Neural crest cell (in vitro differentiated cells): ENCODE results near the gene KCNJ18. TPM values are rescaled to one million over a fixed set of nuclear protein-coding genes. Genes with fewer than 3 reads are reported as not detected.
"Not testable (repeated sequence)": the region's sequence is repeated elsewhere in the genome, so short reads cannot be mapped to it uniquely, and the experiment has no call there.

Source experiments
- DNase-seq: peaks from one replicate; pipeline ENCODE4 v3.0.0; 2021; ENCODE audit warnings: low read depth, mixed read lengths, low spot score
- H3K27ac Mint-ChIP-seq: one replicate; pipeline ENCODE4 v1.8.0; 2021; ENCODE audit warnings: mild to moderate bottlenecking, mixed read lengths; ENCODE audit not compliant: unreplicated experiment
- H3K27me3 Mint-ChIP-seq: 2 replicates; pipeline ENCODE4 v1.8.0; 2021; ENCODE audit warnings: low read depth, mild to moderate bottlenecking, mixed read lengths
- H3K36me3 Mint-ChIP-seq: 2 replicates; pipeline ENCODE4 v1.8.0; 2021; ENCODE audit warnings: low read depth, mild to moderate bottlenecking, mixed read lengths
- H3K4me1 Mint-ChIP-seq: 2 replicates; pipeline ENCODE4 v1.8.0; 2021; ENCODE audit warnings: mixed read lengths
- H3K4me3 Mint-ChIP-seq: one replicate; pipeline ENCODE4 v1.8.0; 2021; ENCODE audit warnings: mild to moderate bottlenecking, mixed read lengths
- H3K9me3 Mint-ChIP-seq: 2 replicates; pipeline ENCODE4 v1.8.0; 2021; ENCODE audit warnings: mixed read lengths
- total RNA-seq: library from RNA; stranded (reverse); gene quantifications from 2 replicates; pipeline ENCODE4 v1.2.1, GENCODE V29; 2021
- TF ChIP-seq, protein P1 (sequence below): fragments of 200-600 bp; sonication (generic); conservative IDR thresholded peaks from 2 replicates; pipeline ENCODE4 v1.5.0; 2021; ENCODE audit warnings: antibody characterized with exemption, mild to moderate bottlenecking

Gene KCNJ18
- total RNA-seq, 1 donor from 2014 or later: not detected

DNA sequence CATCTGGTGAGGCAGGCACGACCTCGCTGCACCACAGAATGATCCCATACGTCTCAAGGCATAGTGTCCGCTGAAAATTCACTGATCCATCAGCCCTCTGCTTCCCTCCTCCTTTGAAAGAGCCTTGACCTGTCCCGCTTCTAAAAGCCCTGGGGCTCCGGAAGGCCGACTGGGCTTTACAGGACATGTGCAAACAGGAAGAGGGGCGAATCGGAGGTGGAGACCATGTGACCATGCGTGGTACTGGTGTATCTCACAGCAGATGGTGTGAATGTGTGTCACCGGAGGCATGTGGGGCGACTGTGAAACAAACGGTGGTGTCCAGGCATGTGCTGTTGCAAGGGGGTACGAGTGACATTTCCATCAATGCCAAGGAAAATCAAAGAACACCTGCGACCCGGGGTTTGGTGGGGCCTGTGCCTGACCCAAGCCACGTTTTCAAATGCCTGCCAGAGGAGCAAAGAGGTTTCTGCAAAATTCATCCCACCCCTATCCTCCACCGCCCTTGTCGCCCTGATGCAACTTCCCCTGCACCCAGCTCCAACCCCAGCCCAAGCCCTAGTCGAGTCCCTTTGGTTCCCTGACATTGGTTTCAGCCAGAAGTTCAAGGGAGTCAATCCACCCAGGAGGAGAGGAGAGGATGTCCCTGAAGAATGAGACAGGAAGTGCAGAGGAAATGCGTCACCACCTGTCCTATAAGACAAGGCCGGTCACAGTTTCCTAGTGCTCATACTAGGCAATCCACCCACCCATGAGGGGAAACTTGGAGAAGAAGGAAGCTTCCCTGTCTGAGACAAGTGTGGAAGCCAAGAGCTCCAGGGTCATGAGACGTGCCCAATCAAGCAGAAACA is 5.9 kb upstream of the KCNJ18 start:
- peaks cover 5% of the 10 kb centered on the region for H3K36me3 Mint-ChIP-seq
- no peaks in the 10 kb centered on the region for H3K27me3 Mint-ChIP-seq
- TF ChIP-seq, protein P1, sequence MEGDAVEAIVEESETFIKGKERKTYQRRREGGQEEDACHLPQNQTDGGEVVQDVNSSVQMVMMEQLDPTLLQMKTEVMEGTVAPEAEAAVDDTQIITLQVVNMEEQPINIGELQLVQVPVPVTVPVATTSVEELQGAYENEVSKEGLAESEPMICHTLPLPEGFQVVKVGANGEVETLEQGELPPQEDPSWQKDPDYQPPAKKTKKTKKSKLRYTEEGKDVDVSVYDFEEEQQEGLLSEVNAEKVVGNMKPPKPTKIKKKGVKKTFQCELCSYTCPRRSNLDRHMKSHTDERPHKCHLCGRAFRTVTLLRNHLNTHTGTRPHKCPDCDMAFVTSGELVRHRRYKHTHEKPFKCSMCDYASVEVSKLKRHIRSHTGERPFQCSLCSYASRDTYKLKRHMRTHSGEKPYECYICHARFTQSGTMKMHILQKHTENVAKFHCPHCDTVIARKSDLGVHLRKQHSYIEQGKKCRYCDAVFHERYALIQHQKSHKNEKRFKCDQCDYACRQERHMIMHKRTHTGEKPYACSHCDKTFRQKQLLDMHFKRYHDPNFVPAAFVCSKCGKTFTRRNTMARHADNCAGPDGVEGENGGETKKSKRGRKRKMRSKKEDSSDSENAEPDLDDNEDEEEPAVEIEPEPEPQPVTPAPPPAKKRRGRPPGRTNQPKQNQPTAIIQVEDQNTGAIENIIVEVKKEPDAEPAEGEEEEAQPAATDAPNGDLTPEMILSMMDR: no peak
- H3K4me3 Mint-ChIP-seq: no peak overlapping the region
- H3K9me3 Mint-ChIP-seq: peaks cover 4% of the 10 kb centered on the region
- H3K4me1 Mint-ChIP-seq: no peaks in the 10 kb centered on the region
- no peak overlapping the region for H3K27ac Mint-ChIP-seq
- no peak for DNase-seq

DNA sequence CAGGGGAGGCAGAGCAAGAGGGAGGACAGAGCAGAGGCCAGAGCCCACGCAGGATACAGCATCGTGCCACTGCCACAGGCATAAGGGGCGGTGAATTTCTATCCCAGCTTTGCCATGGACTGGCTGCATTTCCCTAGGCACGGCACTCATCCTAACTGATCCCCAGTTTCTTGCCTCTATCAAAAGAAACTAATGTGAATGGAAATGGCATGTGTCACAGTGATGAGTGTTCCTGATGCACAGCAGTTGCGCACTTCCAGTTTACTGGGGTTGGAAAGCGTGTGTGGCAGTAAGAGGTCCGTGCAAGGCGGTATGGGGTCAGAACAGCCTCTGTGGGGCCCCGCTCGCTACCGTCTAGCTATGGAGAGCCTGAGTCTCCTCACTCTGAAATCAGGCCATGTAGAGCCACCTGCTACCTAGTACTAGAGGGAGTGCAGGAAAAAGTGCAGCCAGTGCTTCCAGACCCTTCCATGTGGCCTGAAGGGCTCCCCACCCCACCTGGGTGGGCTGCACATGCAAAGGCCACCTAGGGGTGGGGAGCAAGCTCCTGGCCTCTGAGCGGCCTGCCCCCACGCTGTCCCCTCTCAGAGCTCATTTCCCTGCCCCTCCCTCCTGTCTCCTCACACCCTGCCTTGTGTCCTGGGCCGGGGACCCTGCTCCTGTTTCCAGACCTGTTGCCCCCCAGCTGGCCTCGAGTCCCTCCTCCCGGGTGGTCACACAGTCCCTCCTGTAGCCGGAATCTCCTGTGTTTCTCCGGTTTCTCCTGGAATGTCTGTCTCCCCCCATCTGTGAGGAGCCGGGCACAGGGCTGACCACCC is 5.0 kb upstream of the KCNJ18 start:
- no peaks in the 10 kb centered on the region for H3K4me1 Mint-ChIP-seq
- no peaks in the 10 kb centered on the region for H3K27me3 Mint-ChIP-seq
- H3K27ac Mint-ChIP-seq: no peak overlapping the region
- no peak for DNase-seq
- TF ChIP-seq, protein P1: no peak
- H3K36me3 Mint-ChIP-seq: peaks cover 5% of the 10 kb centered on the region
- H3K9me3 Mint-ChIP-seq: peaks cover 4% of the 10 kb centered on the region
- H3K4me3 Mint-ChIP-seq: no peak overlapping the region

DNA sequence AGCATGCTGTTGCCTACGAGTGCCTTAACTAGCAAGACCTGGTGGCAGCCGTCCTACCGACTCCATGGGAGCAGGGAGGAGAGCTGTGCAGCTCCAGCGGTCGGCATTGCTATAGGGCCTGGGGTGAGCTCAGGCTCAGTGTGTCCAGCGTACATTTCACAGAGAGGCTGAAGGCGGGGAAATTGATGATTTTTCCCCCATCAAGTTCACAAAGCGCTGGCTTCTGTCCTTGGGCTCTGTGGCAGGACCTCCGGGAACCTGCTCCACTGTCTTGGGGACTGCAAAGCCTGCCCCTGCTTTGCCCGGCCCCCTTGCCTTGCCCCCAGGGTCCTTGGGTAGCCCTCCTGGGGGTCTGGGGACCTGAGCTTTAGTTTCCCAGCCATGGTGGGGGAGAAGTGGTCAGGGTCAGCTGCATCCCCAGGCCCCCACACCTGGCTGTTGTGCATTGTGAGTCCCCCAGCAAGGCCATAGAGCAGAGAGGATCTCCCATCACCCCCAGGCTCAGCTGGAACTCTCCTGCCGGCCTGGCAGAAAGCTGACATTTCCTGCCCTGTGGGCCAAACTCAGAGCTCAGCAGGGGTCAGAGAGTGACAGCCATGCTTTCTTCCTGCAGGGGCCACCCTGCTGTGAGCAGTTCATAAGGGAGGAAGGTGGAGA is 3.9 kb upstream of the KCNJ18 start:
- Mint-ChIP-seq H3K36me3 (peaks cover 5% of the 10 kb centered on the region), H3K27me3 (no peaks in the 10 kb centered on the region), H3K9me3 (peaks cover 4% of the 10 kb centered on the region), H3K4me3 (no peak overlapping the region), H3K27ac (no peak overlapping the region), H3K4me1 (no peaks in the 10 kb centered on the region)
- TF ChIP-seq, protein P1: no peak
- no peak for DNase-seq

DNA sequence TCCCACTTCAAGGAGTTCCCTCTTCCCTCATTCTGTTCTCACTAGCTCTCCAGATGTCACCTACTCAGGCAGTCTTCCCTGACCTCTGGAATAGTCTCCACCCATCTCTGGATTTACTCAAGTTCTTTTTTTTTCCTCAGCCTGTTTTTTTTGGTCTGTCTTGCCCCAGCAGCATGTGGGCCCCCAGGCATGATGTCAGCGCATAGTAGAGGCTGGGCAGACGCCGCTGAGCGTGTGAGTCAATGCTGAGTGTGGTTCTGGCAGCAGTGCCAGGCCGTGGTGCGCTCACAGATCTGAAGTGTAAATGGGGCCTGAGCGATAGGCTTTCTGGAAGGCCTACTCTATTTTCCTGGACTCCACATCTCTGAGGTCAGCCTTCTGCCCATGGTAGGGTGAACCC is 2.7 kb upstream of the KCNJ18 start:
- peaks cover 4% of the 10 kb centered on the region for H3K9me3 Mint-ChIP-seq
- no peak overlapping the region for H3K4me3 Mint-ChIP-seq
- no peaks in the 10 kb centered on the region for H3K4me1 Mint-ChIP-seq
- DNase-seq: no peak
- peaks cover 5% of the 10 kb centered on the region for H3K36me3 Mint-ChIP-seq
- TF ChIP-seq, protein P1: no peak
- H3K27me3 Mint-ChIP-seq: no peaks in the 10 kb centered on the region
- H3K27ac Mint-ChIP-seq: no peak overlapping the region

DNA sequence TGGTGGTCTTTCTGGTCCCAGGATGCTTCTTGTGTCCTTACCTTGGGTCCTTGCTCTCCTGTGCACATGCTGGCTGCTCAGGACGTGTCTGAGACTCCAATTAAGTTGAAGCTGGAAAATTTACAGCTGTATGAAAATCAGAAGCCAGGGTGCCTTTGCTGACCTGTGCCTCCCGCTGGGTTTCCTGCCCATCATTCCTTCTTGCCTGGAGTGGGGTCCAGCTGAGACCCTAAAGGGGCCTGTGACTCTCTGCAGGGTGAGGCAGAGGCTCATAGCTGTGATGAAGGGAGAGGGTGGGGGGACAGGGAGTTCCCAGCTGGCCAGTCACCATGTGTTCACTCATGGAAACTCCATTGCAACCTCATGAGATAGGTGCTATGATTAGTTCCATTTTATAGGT is 1.5 kb upstream of the KCNJ18 start:
- not testable (repeated sequence) for H3K36me3 Mint-ChIP-seq, H3K27me3 Mint-ChIP-seq, DNase-seq, H3K27ac Mint-ChIP-seq, H3K4me3 Mint-ChIP-seq, H3K4me1 Mint-ChIP-seq, H3K9me3 Mint-ChIP-seq

DNA sequence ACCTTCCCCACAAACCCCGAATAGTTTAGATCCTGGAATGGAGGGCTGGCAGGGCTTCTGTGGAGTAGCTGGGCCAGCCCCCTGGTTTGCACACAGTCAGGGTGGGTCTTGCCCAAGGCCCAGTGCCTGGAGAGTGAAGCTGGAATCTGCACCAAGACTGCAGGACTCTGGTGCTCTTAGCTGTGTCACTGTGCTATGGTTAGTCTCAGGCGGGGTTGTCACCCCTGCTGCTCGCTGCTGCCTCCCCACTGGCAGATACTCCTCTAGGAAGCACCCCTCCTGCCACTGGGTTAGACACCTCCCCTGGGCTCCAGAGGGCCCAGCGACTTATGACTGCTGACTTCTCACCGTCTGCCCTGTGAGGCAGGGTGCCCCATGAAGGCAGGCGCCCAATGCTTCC is 842 bp upstream of the KCNJ18 start:
- not testable (repeated sequence) for H3K36me3 Mint-ChIP-seq, H3K27ac Mint-ChIP-seq, H3K9me3 Mint-ChIP-seq, H3K27me3 Mint-ChIP-seq, H3K4me3 Mint-ChIP-seq, DNase-seq, H3K4me1 Mint-ChIP-seq

DNA sequence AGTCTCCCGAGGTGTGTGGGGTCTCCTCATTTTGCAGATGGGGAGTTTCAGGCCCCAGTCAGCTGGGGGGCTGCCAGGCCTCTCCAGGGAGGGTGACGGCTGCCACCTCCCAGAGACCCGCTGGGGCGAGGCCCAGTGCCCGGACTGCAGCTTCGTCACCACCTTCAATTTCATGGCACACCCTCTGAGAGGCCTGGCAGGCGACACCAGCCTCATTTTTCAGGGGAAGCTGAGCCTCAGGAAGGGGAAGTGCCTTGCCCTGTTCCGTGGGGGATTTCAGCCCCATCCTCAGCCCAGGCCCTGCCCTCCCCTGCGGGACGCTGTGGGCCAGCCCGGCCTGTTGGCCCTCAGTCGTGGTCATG is 362 bp downstream of the KCNJ18 start:
- not testable (repeated sequence) for H3K4me1 Mint-ChIP-seq, DNase-seq, H3K4me3 Mint-ChIP-seq, H3K9me3 Mint-ChIP-seq, H3K27ac Mint-ChIP-seq, H3K27me3 Mint-ChIP-seq, H3K36me3 Mint-ChIP-seq

DNA sequence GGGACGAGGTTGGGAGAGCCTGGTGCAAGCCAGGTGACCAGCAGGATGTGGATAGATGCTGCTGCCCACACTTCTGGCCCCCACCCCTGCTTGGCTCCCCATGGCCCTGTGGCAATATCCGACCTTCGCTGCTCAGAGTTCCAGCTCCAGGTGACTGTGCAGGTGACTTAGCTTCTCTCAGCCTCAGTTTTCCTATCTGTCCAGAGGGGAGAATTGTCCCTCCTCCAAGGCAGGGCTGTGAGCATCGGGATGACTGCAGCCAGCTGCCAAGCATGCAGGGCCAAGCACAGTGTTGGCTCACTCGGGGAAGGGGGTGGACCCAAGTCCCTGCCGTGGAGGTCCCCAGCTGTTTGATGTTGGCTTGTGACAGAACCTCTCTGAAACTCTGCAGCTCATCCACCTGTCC is 1.1 kb downstream of the KCNJ18 start:
- not testable (repeated sequence) for H3K4me1 Mint-ChIP-seq, DNase-seq, H3K27ac Mint-ChIP-seq, H3K36me3 Mint-ChIP-seq, H3K4me3 Mint-ChIP-seq, H3K27me3 Mint-ChIP-seq, H3K9me3 Mint-ChIP-seq

DNA sequence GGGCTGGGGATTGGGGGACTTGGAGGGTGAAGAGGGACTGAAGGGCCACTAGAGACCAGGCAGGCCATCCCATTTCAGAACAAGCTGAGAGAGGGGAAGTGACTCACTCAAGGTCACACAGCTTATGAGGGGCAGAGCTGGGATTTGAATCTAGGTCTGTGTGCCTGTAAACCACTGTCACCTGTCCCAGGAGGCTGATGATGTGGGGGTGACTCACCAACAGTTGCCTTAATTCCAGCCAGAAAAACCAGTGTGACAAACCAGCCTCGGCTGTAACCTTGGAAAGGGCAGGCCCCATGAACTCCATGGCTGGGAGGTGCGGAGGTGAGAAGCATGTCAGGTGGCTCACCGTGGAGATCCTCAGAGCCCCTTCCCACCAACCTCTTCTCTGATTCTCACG is 1.6 kb downstream of the KCNJ18 start:
- not testable (repeated sequence) for H3K4me1 Mint-ChIP-seq, H3K27me3 Mint-ChIP-seq, H3K27ac Mint-ChIP-seq, DNase-seq, H3K4me3 Mint-ChIP-seq, H3K36me3 Mint-ChIP-seq, H3K9me3 Mint-ChIP-seq
